CD4-positive, alpha-beta T cell treated with Interleukin-1 beta for 1 hour (primary cell): ENCODE results near the gene PRG2.
A peak's percentile ranks its signal among the peaks of the same experiment; 100 is the strongest.

Experiments used
- DNase-seq, 2 donors: peaks; one replicate each; pipeline ENCODE4 v3.0.0-alpha.2; 2020 to 2022

Gene PRG2, protein sequence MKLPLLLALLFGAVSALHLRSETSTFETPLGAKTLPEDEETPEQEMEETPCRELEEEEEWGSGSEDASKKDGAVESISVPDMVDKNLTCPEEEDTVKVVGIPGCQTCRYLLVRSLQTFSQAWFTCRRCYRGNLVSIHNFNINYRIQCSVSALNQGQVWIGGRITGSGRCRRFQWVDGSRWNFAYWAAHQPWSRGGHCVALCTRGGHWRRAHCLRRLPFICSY

GRCh38 chr11:57390535-57390934 lies at the start of gene PRG2:
PRG2 (minus strand) TSS chr11:57390650; CDS start chr11:57389944, 706 bp downstream.
- DNase-seq: no peak

DNA sequence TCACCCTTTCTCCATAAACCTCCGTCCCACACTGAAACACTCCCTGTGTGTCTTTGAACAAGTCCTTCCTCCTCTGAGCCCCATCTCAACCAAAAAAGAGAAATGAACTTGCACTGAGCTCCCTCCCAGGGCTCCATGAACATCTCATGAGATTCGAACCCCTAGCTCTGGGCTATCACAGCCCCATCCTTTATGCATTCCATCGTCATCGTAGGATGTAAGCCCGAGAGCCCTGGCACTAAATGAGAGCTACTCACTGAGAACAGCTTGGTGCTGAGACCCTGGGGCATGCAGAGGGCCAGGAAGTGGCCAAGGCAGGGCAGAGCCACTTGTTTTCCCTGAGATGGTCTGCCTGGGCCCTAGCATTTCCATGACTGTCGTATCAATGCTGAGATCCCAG lies 49.3 kb upstream of the PRG2 start:
- no peak for DNase-seq

GRCh38 chr11:57438345-57439285 lies 48.2 kb upstream of the PRG2 start:
- no peak for DNase-seq

- DNase-seq: no peak
Observed at GRCh38 chr11:57436031-57436430, 45.6 kb upstream of the PRG2 start.

GRCh38 chr11:57434640-57435546 lies 44.4 kb upstream of the PRG2 start:
- no peak for DNase-seq

DNA sequence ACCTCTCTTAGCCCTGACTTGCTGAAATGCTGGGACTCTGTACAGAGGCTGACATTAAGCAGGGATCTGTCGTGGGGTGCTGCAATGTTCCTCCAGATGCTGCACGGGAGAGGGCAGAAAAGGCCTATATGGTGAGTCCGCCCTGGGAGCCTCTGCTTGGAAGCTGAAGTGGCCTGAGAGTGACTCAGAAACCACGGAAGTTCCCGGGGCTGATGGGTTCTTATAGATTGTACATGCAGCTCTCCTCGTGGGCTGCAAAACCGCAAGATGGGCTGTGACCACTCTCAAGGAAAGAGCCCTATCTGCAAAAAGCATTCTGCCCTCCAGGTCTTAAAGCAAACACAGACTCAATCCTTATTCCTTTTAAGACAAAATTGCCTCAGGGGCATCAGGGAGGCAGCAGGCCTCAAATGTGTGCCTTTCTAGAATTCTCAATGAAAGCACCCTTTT lies 42.3 kb upstream of the PRG2 start:
- peak in 1 of 2 donors; percentile 46 for DNase-seq

DNA sequence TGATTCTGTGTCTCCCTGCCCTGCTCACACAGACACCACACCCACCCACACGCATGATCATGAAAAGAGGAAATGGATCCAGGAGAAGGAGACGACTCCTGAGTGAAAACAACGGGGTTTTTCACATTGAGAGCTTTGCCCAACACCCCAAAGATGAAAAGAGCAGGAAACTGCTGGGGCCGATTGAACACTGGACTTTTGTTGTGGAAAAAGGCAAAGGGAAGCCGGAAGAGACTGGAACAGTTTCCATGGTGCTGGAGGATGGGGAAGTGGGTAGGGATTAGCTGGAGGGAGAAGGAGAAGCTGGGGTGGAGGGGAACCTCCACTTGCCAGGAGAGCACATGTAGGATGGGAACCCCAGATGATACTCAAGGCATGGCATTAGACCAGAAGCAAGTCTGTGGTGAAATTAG lies 41.7 kb upstream of the PRG2 start:
- peak in 1 of 2 donors; percentile 21 for DNase-seq

- no peak for DNase-seq
Observed at GRCh38 chr11:57430952-57431351, 40.5 kb upstream of the PRG2 start.

- DNase-seq: no peak
Observed at GRCh38 chr11:57429946-57430345, 39.5 kb upstream of the PRG2 start.

DNA sequence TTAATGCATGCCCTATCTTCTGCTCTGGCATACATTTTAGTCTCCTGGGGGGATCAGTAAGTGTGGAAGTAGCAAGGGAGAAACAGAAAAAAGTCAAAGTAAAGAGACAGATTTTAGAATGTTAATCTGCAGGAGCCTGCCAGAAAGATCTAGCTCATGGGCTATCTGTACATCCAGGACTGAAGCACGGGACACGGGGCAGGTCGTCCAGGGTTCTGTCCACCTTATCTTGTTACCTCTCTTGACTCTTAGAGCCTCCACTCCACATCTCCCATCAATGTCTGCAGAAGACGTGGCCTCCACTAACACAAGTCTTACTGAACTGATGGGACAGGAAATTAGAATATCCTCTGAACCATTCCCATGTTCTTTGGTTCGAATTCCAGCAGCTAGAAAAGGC lies 38.2 kb upstream of the PRG2 start:
- no peak for DNase-seq

DNA sequence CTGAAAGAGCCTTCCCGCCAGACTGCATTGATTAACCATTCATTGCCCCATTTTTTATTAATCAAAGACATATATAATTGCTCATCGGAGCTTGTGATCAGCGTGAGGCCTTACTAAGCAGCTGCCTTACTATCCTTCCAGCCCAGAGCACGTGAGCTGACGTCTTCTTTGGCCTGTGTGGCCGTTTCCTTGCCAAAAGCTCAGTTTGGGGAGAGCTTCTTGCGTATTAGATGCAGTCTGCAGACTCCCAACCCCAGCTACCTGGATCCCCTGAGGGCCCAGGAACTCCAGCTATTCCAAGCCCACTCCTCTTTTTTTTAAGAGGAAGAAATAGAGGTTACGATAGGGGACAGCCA lies 37.3 kb upstream of the PRG2 start:
- DNase-seq: no peak

- DNase-seq: peak; percentile 64 to 73
Observed at GRCh38 chr11:57426929-57427726, 36.7 kb upstream of the PRG2 start, which contains the start of gene SLC43A3. SLC43A3 (minus strand) TSS chr11:57427121; CDS start chr11:57426172, 949 bp downstream.

GRCh38 chr11:57426439-57426928 lies 36.0 kb upstream of the PRG2 start:
- no peak for DNase-seq

DNA sequence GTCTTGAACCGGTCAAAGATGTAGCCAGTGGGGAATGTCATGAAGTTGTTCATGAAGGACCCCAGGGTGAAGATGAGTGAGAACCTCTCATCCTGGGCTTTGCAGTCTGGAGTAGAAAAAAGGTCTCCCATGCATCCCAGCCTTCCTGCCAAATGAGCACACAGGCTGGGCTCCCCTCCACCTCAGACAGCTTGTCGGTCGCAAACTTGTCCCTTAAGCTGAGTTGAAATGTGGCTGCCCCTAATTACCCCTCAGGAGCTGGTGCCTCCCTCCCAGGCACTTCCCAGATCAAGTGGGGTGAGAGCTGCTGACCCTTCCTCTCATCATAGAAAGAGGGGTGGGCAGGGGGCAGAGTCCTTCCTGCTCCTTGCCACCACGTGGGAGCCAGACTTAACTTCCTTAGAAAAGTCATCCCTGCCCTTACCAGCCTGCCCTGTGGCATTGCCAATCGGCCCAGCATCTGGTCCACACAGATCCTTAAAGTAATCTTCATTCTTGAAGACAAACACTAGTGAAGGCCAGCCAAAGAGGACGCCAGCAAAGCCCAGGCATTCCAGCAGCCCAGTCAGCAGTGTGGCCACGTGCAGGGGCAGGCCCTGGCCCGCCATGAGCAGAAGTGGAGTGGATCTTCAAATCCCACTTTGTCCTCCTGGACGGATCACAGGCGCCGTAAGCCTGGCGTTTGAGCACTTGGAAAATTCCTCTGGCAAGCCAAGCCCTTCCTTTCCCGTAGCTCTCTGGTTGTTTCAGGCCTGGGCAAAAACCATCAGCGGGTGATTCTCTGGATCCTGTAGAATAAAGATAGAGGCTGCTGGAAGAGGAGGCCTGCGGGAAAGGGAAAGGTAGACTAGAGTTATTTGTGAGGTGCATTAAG lies 35.4 kb upstream of the PRG2 start:
- no peak for DNase-seq

GRCh38 chr11:57424792-57425564 lies 34.5 kb upstream of the PRG2 start:
- DNase-seq: peak; percentile 81 to 86

- no peak for DNase-seq
Observed at GRCh38 chr11:57424137-57424791, 33.8 kb upstream of the PRG2 start.

- no peak for DNase-seq
Observed at GRCh38 chr11:57422669-57423068, 32.2 kb upstream of the PRG2 start.

DNA sequence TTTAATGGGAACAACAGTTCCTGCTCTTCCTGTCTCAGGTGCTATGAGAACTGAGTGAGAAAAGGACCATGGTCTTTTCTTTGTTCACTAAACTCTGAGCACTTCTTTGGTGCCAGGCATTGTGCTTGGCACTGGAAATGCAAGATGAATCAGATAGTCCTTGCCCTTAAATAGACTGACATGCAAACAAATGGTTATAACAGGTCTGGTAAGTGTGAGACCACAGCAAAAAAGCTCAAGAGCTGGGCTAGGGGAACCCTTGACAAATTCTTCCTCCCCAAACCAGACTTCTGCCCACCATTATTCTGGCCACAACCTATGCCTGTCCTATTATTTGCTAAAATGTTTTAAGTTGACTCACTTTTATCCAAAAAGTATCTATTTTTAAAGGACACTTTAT lies 31.4 kb upstream of the PRG2 start:
- DNase-seq: no peak

DNA sequence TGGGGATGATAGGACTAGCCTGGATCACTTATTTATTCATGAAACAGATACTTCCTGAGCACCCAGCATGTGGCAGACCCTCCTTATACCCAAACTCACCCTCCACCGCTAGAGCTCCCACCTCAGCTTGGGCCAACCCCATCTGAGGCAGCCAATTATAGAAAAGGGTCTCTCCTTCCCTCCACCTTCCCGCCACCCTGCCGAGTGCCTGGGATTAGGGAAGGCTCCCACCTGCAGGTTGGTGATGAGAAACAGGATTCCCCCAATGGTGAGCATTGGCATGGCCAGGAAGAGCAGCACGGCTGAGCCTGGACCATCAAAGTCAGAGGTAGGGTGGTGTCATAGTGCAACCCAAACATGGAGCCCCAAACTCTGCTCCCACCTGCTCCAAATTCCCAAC lies 30.6 kb upstream of the PRG2 start:
- no peak for DNase-seq

DNA sequence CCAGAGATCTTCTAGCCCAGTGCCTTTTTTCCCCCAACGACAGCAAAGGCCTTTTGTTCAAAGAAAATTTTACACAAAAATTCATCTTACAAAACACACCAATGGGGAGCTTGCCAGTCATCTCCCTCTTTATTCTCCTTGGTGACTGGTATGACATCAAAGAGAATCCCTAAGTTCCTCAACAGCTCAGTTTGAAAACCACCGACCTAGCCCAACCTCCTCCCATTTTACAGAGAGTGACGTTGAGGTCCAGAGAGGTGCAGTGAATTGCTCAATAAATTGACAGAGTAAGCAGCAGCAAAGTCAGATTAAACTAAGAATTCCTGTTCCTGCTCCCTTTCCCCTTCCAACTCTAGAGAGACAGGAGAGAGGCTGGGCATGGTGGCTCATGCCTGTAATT lies 28.7 kb upstream of the PRG2 start:
- DNase-seq: no peak
